ENCODE measurements around the gene TM6SF1. TPM values are rescaled to one million over a fixed set of nuclear protein-coding genes. Genes with fewer than 3 reads are reported as not detected.

Gene TM6SF1
- total RNA-seq, 1 experiment from 2014 or later, result 0.79 TPM

DNA sequence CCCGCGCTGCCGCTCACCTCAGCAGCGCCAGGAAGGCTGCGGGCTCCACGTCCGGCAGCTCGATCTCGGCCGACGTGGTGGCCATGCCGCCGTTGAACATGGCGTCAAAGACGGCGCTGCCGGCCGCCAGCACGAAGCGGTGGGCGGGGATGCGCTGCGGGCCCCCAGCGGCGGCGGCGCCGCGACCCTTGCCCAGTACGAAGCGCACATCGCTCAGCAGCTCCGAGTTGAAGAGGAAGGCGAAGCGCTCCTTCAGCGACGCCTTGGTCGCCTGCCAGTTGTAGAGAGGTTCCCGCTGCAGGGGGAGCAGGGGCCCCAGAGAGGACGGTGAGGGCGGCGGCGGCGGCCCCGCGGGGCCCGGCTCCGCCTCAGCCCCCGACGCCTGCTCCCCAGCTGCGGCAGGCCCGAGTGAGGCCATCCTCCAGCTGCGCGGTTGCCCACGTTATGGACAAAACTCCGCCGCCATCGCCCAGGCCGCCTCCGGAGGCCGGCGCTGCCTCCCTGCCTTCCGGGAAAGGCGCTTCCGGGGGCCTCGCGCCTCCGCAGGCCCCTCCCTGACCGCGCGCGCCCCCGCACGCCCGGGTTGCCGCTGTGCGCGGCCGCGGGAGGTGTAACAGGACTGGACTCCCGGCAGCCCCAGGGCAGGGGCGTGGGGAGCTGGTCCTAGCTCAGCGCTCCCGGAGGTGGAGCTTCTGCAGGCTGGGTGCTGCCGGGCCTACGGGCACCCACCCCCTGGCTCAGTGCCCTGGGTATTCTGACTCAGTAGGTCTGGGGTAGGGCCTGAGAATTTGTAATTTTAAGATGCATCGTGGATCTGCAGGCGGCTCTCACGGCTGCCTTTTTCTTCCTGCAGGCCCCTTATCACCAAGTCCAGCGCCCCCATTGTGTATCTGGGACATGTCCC lies 40.5 kb upstream of the TM6SF1 start, which contains the start of gene BTBD1 (continued):
- TF ChIP-seq PRDM15 (CRISPR knock-in tag; IDR thresholded peaks at IDR 0.05), result no peak
- no peak for TF ChIP-seq ZNF671 (CRISPR knock-in tag; IDR thresholded peaks at IDR 0.05)
- TF ChIP-seq, protein P1, sequence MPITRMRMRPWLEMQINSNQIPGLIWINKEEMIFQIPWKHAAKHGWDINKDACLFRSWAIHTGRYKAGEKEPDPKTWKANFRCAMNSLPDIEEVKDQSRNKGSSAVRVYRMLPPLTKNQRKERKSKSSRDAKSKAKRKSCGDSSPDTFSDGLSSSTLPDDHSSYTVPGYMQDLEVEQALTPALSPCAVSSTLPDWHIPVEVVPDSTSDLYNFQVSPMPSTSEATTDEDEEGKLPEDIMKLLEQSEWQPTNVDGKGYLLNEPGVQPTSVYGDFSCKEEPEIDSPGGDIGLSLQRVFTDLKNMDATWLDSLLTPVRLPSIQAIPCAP (CRISPR knock-in tag; IDR thresholded peaks at IDR 0.05), result peak; percentile 74; the same call in 1 of the 2 replicates
- 0 out of 2 replicates have a peak, but pooled peaks have one; percentile 21 for TF ChIP-seq PREB (CRISPR knock-in tag; IDR thresholded peaks at IDR 0.05; ENCODE audit: borderline replicate concordance)
- no peak for TF ChIP-seq FOXJ3 (CRISPR knock-in tag; IDR thresholded peaks at IDR 0.05; ENCODE audit: borderline replicate concordance)
- TF ChIP-seq, protein P2, sequence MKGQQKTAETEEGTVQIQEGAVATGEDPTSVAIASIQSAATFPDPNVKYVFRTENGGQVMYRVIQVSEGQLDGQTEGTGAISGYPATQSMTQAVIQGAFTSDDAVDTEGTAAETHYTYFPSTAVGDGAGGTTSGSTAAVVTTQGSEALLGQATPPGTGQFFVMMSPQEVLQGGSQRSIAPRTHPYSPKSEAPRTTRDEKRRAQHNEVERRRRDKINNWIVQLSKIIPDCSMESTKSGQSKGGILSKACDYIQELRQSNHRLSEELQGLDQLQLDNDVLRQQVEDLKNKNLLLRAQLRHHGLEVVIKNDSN (CRISPR knock-in tag; IDR thresholded peaks at IDR 0.05), result no peak
- TF ChIP-seq JUN (CRISPR knock-in tag; IDR thresholded peaks at IDR 0.05), result peak; percentile 62; the same call in 1 of the 2 replicates
- no peak for TF ChIP-seq CREB1 (CRISPR knock-in tag; IDR thresholded peaks at IDR 0.05)
- peak; percentile 98 for TF ChIP-seq ETV6 (CRISPR knock-in tag; IDR thresholded peaks at IDR 0.05)
- TF ChIP-seq FOXK1 (CRISPR knock-in tag; IDR thresholded peaks at IDR 0.05), result peak; percentile 82
- TF ChIP-seq EMX1 (CRISPR knock-in tag; IDR thresholded peaks at IDR 0.05), result peak; percentile 84
- no peak for TF ChIP-seq ZNF263 (CRISPR knock-in tag; IDR thresholded peaks at IDR 0.05; ENCODE audit: low read depth)
- no peak for TF ChIP-seq MYBL2 (CRISPR knock-in tag; IDR thresholded peaks at IDR 0.05)
- TF ChIP-seq ZBTB43 (CRISPR knock-in tag; IDR thresholded peaks at IDR 0.05), result peak; percentile 78; the same call in 1 of the 2 replicates

GRCh38 chr15:83067638-83067962 lies 39.8 kb upstream of the TM6SF1 start:
- DNase-seq (ENCODE audit: low spot score), result no peak
- peak overlapping the region; percentile 87 for H3K27ac Mint-ChIP-seq
- CTCF ChIA-PET, result interaction anchor here (0.5 to 1.9 kb wide), 9 partner anchors 10 to 507 kb away, joined by 3 to 6 read pairs (median 3); partner anchors contain the start of genes C15orf40 and SH3GL3
- peaks cover 5% of the 10 kb centered on the region; the same call in 1 of the 2 replicates for H3K27me3 Mint-ChIP-seq (ENCODE audit: low read depth)
- H3K4me3 Mint-ChIP-seq, result peak overlapping the region; percentile 44
- peaks cover 10% of the 10 kb centered on the region for H3K4me1 Mint-ChIP-seq
- H3K36me3 Mint-ChIP-seq, result peaks cover 15% of the 10 kb centered on the region
- POLR2A ChIA-PET, result interaction anchor here (0.6 kb wide), 1 partner anchor 17 kb away, joined by 3 read pairs; no protein-coding TSS in a partner anchor
- TF ChIP-seq ZMAT4 (CRISPR knock-in tag; IDR thresholded peaks at IDR 0.05), result no peak
- TF ChIP-seq ATF1 (CRISPR knock-in tag; IDR thresholded peaks at IDR 0.05), result no peak
- no peak for TF ChIP-seq SMAD4 (CRISPR knock-in tag; IDR thresholded peaks at IDR 0.05)
- ATAC-seq, result no peak; the same call in 1 of the 2 replicates
- H3K9me3 Mint-ChIP-seq, result peaks cover 24% of the 10 kb centered on the region
